Subcutaneous abdominal adipose tissue (tissue), 5 donors: Measurements from ENCODE around the gene TMEM170B.
A peak's percentile ranks its signal among the peaks of the same experiment; 100 is the strongest.

Experiments
- H3K27ac ChIP-seq: one replicate; pipeline ENCODE4 v1.7.0; 2013; ENCODE audit warnings: low read depth, mild to moderate bottlenecking, inconsistent platforms, low read length, moderate library complexity
- H3K27me3 ChIP-seq, 5 donors: one replicate each; pipeline ENCODE4 v1.7.0; 2013; ENCODE audit warnings: low read length in 5 of 5, inconsistent platforms in 1 of 5; ENCODE audit not compliant: control insufficient read depth in 5 of 5, insufficient read depth in 4 of 5
- H3K36me3 ChIP-seq, 5 donors: one replicate each; pipeline ENCODE4 v1.7.0; 2013; ENCODE audit warnings: low read length in 5 of 5; ENCODE audit not compliant: control insufficient read depth in 5 of 5, insufficient read depth in 5 of 5
- H3K4me1 ChIP-seq, 5 donors: one replicate each; pipeline ENCODE4 v1.7.0; 2013; ENCODE audit warnings: low read length in 5 of 5, mild to moderate bottlenecking in 3 of 5, moderate library complexity in 1 of 5; ENCODE audit not compliant: control insufficient read depth in 5 of 5, insufficient read depth in 5 of 5
- H3K4me3 ChIP-seq, 5 donors: one replicate each; pipeline ENCODE4 v1.7.0; 2013; ENCODE audit warnings: low read length in 5 of 5, low read depth in 1 of 5
- H3K9ac ChIP-seq, 5 donors: one replicate each; pipeline ENCODE4 v1.7.0; 2013; ENCODE audit warnings: low read length in 5 of 5, mild to moderate bottlenecking in 4 of 5, moderate library complexity in 3 of 5
- H3K9me3 ChIP-seq, 5 donors: one replicate each; pipeline ENCODE4 v1.7.0; 2013; ENCODE audit warnings: low read length in 5 of 5; ENCODE audit not compliant: control insufficient read depth in 5 of 5
- donor health status: healthy.
- donor health status: healthy.
- donor health status: healthy.
- donor health status: healthy.
- donor health status: healthy.

TMEM170B gene

DNA sequence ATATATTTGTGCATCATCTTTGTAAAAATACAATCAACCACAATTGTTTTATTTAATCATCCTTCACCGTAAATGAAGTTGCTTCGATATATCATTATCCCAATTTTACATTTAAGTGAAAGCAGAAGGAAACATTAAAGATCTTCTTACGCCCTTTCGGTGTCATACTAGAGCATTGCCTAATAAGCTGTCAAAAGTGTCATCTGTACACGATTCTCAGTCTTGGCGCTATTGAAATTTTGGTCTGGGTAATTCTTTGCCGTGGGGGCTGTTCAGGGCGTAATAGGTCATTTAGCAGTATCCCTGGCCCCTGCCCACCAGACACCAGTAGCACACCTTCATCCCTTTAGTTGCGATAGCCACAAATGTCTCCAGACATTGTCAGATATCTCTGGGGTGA is 40.4 kb upstream of the TMEM170B start:
- no peak overlapping the region for H3K4me3 ChIP-seq
- H3K9ac ChIP-seq = no peak overlapping the region
- H3K27me3 ChIP-seq = no peaks in the 10 kb centered on the region
- no peaks in the 10 kb centered on the region for H3K9me3 ChIP-seq
- H3K27ac ChIP-seq = no peak overlapping the region
- H3K4me1 ChIP-seq = peaks cover 2 to 14% (median 14%) of the 10 kb centered on the region in 5 donors
- no peaks in the 10 kb centered on the region for H3K36me3 ChIP-seq

DNA sequence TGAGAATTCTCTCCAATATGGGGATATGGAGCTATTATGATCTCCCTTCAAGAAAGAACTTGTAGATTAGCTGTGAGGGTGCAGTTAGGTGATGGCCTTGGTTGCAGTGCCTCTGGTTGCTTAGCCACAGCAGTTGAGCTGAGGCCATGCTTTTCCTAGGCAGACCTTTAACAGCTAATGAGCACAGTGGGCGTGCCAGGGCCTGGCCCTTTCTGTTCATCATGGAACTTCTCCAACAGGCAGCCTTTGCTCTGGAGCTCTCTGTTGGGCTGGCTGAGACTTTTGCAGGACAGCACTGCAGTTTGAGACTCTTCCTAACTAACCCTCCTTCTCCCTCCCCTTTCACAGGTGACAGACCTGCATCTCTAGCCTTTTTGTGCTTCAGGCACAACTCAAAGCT is 39.7 kb upstream of the TMEM170B start:
- no peaks in the 10 kb centered on the region for H3K9me3 ChIP-seq
- H3K27ac ChIP-seq = no peak overlapping the region
- H3K36me3 ChIP-seq = no peaks in the 10 kb centered on the region
- no peaks in the 10 kb centered on the region for H3K27me3 ChIP-seq
- H3K4me3 ChIP-seq = no peak overlapping the region
- H3K9ac ChIP-seq = no peak overlapping the region
- H3K4me1 ChIP-seq = peaks cover 2 to 14% (median 14%) of the 10 kb centered on the region in 5 donors

DNA sequence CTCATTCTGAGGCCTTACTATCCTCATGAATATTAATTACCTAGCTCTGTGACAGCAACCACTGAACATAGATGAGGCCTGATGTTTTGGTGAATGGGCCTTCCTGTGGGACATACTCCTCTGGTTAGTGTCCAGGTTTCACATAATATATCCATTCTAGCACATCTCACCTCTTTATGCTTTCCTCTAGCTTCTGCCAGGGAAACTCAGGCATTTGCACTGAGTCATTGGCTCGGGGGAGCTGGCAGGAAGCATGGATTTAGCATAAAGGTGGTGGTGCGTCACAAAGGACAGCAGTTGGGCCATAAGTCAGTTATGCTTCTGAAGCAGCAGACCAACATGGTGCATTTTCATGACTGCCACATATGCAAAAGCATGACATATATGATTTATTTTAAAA is 37.5 kb upstream of the TMEM170B start:
- Histone ChIP-seq H3K36me3 (no peaks in the 10 kb centered on the region), H3K9ac (no peak overlapping the region), H3K27me3 (no peaks in the 10 kb centered on the region), H3K4me3 (no peak overlapping the region), H3K27ac (no peak overlapping the region), H3K9me3 (no peaks in the 10 kb centered on the region), H3K4me1 (peaks cover 2 to 14% (median 14%) of the 10 kb centered on the region in 5 donors)

DNA sequence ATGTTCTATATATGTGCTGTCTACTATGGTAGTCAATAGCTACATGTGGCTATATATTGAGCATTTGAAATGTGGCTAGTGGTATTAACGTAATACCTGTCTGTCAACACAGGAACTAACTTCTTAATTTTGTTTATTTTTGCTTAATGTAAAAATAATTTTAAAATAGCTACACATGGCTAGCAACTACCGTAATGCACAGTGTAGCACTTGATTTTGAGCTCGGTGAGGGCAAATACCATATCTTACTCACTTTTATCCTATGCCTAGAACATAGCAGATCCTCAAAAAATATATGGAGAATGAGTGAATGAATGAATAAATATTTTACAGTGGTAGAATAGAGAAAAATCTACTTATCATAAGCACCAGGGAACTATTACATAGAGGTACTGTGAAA is 28.1 kb upstream of the TMEM170B start:
- H3K9me3 ChIP-seq = peaks cover 0 to 4% (median 3%) of the 10 kb centered on the region in 5 donors
- no peak overlapping the region for H3K4me3 ChIP-seq
- H3K4me1 ChIP-seq = no peaks in the 10 kb centered on the region
- H3K27me3 ChIP-seq = no peaks in the 10 kb centered on the region
- H3K27ac ChIP-seq = no peak overlapping the region
- no peaks in the 10 kb centered on the region for H3K36me3 ChIP-seq
- H3K9ac ChIP-seq = no peak overlapping the region

DNA sequence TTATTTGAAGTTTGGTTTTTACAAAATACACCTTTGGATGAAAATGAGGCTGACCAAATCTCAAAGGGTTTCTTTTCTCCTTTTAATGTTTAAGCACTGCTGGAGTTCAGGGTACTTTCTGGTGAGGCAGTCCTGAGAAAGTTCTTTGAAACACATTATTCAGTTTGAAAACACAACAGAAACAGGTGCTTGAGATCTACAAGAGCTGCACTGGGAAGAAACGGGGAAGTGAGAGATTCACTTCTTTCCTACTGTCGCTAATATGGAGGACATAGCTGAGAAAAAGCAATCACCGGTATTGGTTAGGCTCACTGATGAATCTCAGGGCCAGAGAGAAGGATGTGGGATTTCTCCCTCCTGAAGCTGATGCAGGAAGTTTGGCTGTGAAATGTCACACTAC is 22.9 kb upstream of the TMEM170B start:
- Histone ChIP-seq H3K27me3 (no peaks in the 10 kb centered on the region), H3K36me3 (no peaks in the 10 kb centered on the region), H3K9me3 (peaks cover 0 to 6% (median 4%) of the 10 kb centered on the region in 5 donors), H3K4me1 (no peaks in the 10 kb centered on the region), H3K4me3 (no peak overlapping the region), H3K27ac (no peak overlapping the region), H3K9ac (no peak overlapping the region)

DNA sequence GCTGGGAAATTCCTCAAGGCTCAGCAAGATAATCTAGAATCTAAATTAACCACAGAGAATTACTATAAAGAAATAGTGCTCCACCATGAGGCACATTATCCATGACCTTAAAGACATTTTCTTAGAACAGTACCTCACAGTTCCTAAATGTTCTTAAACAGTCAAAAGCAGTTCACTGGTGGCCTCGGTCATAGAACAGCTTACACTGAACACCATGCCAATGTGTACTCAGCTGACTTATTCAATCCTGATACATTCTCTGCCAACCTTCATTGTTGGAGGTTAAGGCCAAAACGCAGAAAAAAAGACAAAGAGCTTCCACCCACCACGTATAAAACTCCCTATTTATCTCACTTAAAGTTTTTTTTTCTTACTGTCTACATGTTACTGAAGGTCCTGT is 21.8 kb upstream of the TMEM170B start:
- Histone ChIP-seq H3K27ac (no peak overlapping the region), H3K36me3 (no peaks in the 10 kb centered on the region), H3K4me1 (no peaks in the 10 kb centered on the region), H3K27me3 (no peaks in the 10 kb centered on the region), H3K4me3 (no peak overlapping the region), H3K9ac (no peak overlapping the region), H3K9me3 (peaks cover 0 to 6% (median 4%) of the 10 kb centered on the region in 5 donors)

DNA sequence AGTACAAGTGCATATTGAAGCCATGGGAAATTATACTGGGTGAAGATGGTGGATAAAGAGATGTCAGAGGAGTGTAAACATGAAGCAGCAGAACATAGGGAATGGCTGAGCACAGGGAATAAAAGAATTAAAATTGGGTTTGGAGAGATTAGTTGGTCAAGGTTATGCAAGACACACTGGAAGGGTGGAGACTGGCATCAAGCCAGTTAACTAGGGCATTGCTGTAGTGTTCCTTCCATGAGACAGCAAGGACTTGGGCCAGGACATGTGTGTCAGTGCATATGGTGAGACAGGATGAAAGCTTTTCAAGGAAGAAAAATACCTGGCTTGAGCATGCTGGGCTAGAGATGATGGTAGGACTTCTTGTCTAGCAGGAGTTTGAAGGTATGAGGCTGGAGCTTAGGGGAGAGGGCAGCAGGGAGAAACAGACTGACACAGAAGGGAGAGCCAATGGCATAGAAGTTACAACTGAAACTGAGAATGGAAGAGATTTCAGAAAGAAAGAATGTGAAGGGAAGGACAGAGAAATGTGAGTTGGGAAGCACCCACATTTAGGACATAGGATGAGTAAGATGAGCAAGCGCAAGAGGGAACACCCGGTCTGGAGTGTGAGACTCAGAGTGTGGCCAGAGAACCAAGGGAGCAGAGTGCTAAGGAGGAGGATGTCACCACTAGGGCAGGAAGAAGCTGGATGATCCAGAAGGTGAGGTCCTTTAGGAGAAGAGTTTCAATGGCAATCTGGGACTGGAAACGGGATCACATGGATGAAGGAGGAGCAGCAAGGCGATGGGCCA is 14.5 kb upstream of the TMEM170B start:
- Histone ChIP-seq H3K27me3 (no peaks in the 10 kb centered on the region), H3K4me1 (peaks cover 0 to 35% (median 19%) of the 10 kb centered on the region in 5 donors), H3K9me3 (peaks cover 0 to 2% (median 0%) of the 10 kb centered on the region in 5 donors), H3K36me3 (no peaks in the 10 kb centered on the region), H3K9ac (no peak overlapping the region), H3K4me3 (no peak overlapping the region), H3K27ac (peak overlapping the region; percentile 93)

DNA sequence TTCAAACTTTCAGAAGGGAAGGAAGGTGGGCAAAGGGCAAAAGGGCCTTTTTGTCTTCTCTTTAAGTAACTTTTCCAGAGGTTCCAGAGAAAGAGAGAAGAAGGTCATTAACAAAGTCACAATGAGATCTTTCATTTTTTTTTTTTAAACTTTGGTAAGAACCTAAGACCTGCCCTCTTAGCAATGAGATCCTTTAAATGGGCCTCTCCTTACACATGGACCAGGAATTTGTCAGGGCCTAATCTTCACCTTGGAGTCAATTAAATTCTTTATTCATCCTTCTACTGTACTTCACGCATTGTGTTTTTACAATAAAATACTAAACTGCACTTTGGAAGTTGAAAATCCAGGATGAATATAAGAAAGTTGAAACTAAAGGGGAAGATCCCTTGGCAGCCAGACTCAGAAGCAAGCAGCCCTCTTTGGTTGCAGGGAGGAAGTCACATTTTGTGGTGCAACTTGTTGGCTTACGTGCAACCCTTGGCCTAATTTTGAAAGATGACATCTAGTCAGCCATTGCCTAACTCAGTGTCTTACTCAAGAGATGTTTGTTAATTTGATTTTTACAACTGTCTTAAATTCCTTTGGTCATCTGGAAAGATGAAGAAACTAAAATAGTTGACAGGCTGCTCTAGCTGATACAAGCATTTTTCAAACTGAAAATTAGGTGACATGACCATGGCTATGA is 11.9 kb upstream of the TMEM170B start:
- Histone ChIP-seq H3K9ac (peak overlapping the region in 2 of 5 donors; percentile 11 to 68), H3K27ac (peak overlapping the region; percentile 93), H3K27me3 (no peaks in the 10 kb centered on the region)

DNA sequence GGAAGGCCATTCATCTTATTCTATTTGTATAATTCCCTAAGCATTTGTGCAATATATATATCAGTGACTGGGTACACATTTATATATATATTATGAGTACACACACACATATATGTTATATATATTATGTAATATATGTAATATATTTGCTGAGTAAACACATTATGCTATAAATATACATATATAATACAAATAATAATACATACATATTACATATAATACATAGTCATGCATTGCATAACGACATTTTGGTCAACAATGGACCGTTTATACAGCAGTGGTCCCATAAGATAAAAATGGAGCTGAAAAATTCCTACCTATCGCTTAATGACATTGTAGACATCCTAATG is 11.4 kb upstream of the TMEM170B start:
- H3K4me3 ChIP-seq = no peak overlapping the region
- H3K36me3 ChIP-seq = no peaks in the 10 kb centered on the region
- peaks cover 0 to 35% (median 22%) of the 10 kb centered on the region in 5 donors for H3K4me1 ChIP-seq
- H3K9ac ChIP-seq = no peak overlapping the region
- H3K27ac ChIP-seq = no peak overlapping the region
- no peaks in the 10 kb centered on the region for H3K9me3 ChIP-seq
- H3K27me3 ChIP-seq = no peaks in the 10 kb centered on the region

More for the DNA sequence above, 11.9 kb upstream of the TMEM170B start:
- H3K36me3 ChIP-seq = no peaks in the 10 kb centered on the region
- H3K9me3 ChIP-seq = no peaks in the 10 kb centered on the region
- H3K4me1 ChIP-seq = peaks cover 0 to 35% (median 19%) of the 10 kb centered on the region in 5 donors
- no peak overlapping the region for H3K4me3 ChIP-seq

DNA sequence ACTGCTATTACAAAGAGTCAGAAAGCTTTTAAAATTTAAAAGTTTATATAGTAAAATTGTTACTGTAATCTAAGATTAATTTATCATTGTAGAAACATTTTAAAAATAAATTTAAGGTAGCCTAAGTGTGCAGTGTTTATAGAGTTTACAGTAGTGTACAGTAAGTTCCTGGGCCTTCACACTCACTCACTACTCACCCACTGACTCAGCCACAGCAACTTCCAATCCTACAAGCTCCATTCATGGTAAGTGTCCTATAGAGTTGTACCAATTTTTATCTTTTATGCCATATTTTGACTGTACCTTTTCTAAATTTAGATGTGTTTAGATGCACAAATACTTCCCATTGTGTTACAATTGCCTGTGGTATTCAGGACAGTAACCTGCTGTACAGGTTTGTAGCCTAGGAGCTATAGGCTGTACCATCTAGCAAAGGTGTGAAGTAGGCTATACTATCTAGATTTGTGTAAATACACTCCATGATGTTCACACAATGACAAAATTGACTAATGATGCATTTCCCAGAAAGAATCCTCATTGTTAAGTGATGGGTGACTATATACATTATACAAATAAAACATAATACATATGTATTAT is 10.2 kb upstream of the TMEM170B start:
- H3K9ac ChIP-seq = no peak overlapping the region
- no peak overlapping the region for H3K27ac ChIP-seq
- peaks cover 4 to 32% (median 22%) of the 10 kb centered on the region in 5 donors for H3K4me1 ChIP-seq
- no peak overlapping the region for H3K4me3 ChIP-seq
- H3K9me3 ChIP-seq = no peaks in the 10 kb centered on the region
- no peaks in the 10 kb centered on the region for H3K36me3 ChIP-seq
- no peaks in the 10 kb centered on the region for H3K27me3 ChIP-seq
